OCI-M2 (cell line): ENCODE measurements around the gene B2M.
"Not testable (repeated sequence)": the region's sequence is repeated elsewhere in the genome, so short reads cannot be mapped to it uniquely, and the experiment has no call there.

ENCODE experiments used
- DNase-seq: peaks from one replicate; lab custom pipeline; 2025; ENCODE audit not compliant: unreplicated experiment; lab: John Stamatoyannopoulos, UW

The B2M gene

GRCh38 chr15:44697014-44697413, 14.3 kb upstream of the B2M start:
- DNase-seq = no peak

DNA sequence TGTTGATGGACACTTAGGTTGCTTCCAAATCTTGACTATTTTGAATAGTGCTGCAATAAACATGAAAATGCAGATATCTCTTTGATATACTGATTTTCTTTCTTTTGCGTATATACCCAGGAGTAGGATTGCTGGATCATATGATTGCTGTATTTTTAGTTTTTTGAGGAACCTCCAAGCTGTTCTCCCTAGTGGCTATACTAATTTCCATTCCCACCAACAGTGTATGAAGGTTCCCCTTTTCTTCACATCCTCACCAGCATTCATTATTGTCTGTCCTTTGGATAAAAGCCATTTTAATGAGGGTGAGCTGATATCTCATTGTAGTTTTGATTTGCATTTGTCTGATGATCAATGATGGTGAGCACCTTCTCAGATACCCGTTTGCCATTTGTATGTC, 12.7 kb upstream of the B2M start:
- no peak for DNase-seq

GRCh38 chr15:44700676-44701075, 10.6 kb upstream of the B2M start:
- not testable (repeated sequence) for DNase-seq

DNA sequence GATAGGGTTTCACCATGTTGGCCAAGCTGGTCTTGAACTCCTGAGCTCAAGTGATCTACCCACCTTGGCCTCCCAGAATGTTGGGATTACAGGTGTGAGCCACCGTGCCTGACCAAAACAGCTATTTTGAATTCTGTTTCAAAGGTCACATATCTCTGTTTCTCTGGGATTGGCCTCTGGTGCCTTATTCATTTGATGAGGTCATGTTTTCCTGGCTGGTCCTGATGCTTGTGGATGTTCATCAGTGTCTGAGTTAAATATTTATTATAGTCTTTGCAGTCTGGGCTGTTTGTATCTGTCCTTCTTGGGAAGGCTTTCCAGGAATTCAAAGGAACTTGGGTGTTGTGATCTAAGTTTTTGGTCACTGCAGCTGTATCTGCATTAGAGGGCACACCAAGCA, 5.3 kb upstream of the B2M start:
- no peak for DNase-seq

GRCh38 chr15:44706401-44706800, 4.9 kb upstream of the B2M start:
- DNase-seq = no peak

GRCh38 chr15:44706946-44707636, 4.2 kb upstream of the B2M start:
- DNase-seq = no peak

GRCh38 chr15:44710236-44711095, 851 bp upstream of the B2M start:
- DNase-seq = peak; percentile 59

GRCh38 chr15:44711743-44712345, 527 bp downstream of the B2M start:
- no peak for DNase-seq

GRCh38 chr15:44712346-44713005, 1.2 kb downstream of the B2M start:
- no peak for DNase-seq

DNA sequence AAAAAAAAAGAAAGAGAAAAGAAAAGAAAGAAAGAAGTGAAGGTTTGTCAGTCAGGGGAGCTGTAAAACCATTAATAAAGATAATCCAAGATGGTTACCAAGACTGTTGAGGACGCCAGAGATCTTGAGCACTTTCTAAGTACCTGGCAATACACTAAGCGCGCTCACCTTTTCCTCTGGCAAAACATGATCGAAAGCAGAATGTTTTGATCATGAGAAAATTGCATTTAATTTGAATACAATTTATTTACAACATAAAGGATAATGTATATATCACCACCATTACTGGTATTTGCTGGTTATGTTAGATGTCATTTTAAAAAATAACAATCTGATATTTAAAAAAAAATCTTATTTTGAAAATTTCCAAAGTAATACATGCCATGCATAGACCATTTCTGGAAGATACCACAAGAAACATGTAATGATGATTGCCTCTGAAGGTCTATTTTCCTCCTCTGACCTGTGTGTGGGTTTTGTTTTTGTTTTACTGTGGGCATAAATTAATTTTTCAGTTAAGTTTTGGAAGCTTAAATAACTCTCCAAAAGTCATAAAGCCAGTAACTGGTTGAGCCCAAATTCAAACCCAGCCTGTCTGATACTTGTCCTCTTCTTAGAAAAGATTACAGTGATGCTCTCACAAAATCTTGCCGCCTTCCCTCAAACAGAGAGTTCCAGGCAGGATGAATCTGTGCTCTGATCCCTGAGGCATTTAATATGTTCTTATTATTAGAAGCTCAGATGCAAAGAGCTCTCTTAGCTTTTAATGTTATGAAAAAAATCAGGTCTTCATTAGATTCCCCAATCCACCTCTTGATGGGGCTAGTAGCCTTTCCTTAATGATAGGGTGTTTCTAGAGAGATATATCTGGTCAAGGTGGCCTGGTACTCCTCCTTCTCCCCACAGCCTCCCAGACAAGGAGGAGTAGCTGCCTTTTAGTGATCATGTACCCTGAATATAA, 2.0 kb downstream of the B2M start:
- DNase-seq = no peak

GRCh38 chr15:44715142-44715796, 4.0 kb downstream of the B2M start:
- no peak for DNase-seq

DNA sequence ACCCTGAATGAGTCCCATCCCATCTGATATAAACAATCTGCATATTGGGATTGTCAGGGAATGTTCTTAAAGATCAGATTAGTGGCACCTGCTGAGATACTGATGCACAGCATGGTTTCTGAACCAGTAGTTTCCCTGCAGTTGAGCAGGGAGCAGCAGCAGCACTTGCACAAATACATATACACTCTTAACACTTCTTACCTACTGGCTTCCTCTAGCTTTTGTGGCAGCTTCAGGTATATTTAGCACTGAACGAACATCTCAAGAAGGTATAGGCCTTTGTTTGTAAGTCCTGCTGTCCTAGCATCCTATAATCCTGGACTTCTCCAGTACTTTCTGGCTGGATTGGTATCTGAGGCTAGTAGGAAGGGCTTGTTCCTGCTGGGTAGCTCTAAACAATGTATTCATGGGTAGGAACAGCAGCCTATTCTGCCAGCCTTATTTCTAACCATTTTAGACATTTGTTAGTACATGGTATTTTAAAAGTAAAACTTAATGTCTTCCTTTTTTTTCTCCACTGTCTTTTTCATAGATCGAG, 4.5 kb downstream of the B2M start:
- DNase-seq = no peak

DNA sequence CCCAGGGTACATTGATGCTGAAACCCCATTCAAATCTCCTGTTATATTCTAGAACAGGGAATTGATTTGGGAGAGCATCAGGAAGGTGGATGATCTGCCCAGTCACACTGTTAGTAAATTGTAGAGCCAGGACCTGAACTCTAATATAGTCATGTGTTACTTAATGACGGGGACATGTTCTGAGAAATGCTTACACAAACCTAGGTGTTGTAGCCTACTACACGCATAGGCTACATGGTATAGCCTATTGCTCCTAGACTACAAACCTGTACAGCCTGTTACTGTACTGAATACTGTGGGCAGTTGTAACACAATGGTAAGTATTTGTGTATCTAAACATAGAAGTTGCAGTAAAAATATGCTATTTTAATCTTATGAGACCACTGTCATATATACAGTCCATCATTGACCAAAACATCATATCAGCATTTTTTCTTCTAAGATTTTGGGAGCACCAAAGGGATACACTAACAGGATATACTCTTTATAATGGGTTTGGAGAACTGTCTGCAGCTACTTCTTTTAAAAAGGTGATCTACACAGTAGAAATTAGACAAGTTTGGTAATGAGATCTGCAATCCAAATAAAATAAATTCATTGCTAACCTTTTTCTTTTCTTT, 5.8 kb downstream of the B2M start:
- no peak for DNase-seq

GRCh38 chr15:44718180-44718926, 7.0 kb downstream of the B2M start:
- DNase-seq = no peak

DNA sequence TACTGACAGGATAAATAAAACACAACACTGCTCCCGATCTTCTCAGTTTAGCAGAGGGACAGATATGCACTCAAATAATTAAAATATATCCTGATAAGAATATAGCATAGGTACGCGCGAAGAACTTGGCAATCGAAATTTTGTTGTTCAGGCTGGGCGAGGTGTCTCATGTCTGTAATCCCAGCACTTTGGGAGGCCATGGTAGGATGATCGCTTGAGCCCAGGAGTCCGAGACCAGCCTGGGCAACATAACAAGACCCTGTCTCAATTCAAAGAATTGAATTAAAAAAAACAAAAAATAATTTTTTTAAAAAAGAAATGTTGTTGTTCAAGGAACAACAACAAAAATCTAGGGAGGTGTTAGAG, 7.6 kb downstream of the B2M start:
- DNase-seq = no peak

GRCh38 chr15:44719293-44719999, 8.1 kb downstream of the B2M start:
- no peak for DNase-seq

- not testable (repeated sequence) for DNase-seq
Observed at GRCh38 chr15:44720000-44720435, 8.7 kb downstream of the B2M start.
